ENCODE data around the gene MAP3K6.

The MAP3K6 gene

GRCh38 chr1:27372808-27373690 lies 6.3 kb upstream of the MAP3K6 start:
- no peak for DNase-seq

- no peak for DNase-seq
Measured at GRCh38 chr1:27372022-27372807, 5.5 kb upstream of the MAP3K6 start.

GRCh38 chr1:27368869-27369582 lies 2.3 kb upstream of the MAP3K6 start:
- no peak for DNase-seq

GRCh38 chr1:27367160-27367650 lies 444 bp upstream of the MAP3K6 start:
- no peak for DNase-seq

- DNase-seq: peak; percentile 68
Measured at GRCh38 chr1:27366113-27366410, 699 bp downstream of the MAP3K6 start.

GRCh38 chr1:27365372-27366112 lies 1.2 kb downstream of the MAP3K6 start:
- DNase-seq: peak; percentile 81

GRCh38 chr1:27364696-27365371 lies 1.9 kb downstream of the MAP3K6 start:
- no peak for DNase-seq

GRCh38 chr1:27363766-27364695 lies 2.7 kb downstream of the MAP3K6 start:
- DNase-seq: no peak

- no peak for DNase-seq
Measured at GRCh38 chr1:27361553-27361952, 5.2 kb downstream of the MAP3K6 start.

GRCh38 chr1:27361044-27361402 lies 5.7 kb downstream of the MAP3K6 start:
- DNase-seq: no peak

GRCh38 chr1:27360159-27361043 lies 6.4 kb downstream of the MAP3K6 start:
- DNase-seq: no peak

- no peak for DNase-seq
Measured at GRCh38 chr1:27359822-27360158, 7.0 kb downstream of the MAP3K6 start.

GRCh38 chr1:27358928-27359313 lies 7.8 kb downstream of the MAP3K6 start:
- DNase-seq: no peak

- DNase-seq: no peak
Measured at GRCh38 chr1:27358038-27358927, 8.5 kb downstream of the MAP3K6 start.

- no peak for DNase-seq
Measured at GRCh38 chr1:27357281-27358037, 9.3 kb downstream of the MAP3K6 start.

GRCh38 chr1:27356619-27357280 lies 10.0 kb downstream of the MAP3K6 start:
- no peak for DNase-seq

GRCh38 chr1:27356277-27356618 lies 10.5 kb downstream of the MAP3K6 start:
- no peak for DNase-seq

GRCh38 chr1:27355683-27356082 lies 11.1 kb downstream of the MAP3K6 start:
- no peak for DNase-seq

Measured in GOT3 (cell line).